Fibroblast of upper back skin (primary cell): Measurements from ENCODE around the gene TGM5.
A peak's percentile ranks its signal among the peaks of the same experiment; 100 is the strongest.
"Not testable (repeated sequence)": the region's sequence is repeated elsewhere in the genome, so short reads cannot be mapped to it uniquely, and the experiment has no call there.

Source experiments
- DNase-seq: peaks from one replicate; pipeline ENCODE4 v3.0.0-alpha.2; 2013

TGM5 gene

DNA sequence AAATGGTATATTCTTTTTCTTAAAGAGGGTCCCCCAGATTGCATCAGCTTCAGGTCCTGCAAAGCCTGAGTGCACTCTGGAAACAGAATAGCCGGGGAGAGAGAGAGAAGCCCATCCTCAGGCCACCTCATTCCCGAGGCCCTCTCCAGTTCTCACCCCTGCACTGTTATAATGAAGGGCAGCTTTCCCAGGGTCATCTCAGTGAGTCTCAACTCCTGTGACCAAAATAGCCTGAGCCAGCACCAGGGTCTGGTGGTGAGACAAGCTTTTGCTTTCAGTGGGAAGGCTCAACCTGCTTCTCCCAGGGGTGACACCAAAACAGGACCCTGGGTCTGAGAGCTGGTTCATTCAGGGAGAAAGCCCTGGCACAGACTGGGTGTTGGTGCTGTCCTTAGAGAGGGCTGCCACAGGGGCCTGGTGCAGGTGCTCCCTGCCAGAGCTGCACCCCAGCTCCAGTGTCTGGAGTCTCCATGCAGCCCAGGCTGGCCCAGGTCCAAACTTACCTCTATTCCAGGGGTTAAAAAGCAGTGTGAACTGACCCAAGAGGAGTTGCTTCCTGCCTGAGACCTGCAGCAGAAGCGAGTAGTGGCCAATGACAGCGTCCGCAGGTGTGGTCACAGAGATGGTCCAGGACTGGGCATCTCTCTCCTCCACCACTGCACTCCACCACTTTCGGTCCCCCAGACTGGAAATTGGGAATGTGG is 52.0 kb downstream of the TGM5 start:
- no peak for DNase-seq

DNA sequence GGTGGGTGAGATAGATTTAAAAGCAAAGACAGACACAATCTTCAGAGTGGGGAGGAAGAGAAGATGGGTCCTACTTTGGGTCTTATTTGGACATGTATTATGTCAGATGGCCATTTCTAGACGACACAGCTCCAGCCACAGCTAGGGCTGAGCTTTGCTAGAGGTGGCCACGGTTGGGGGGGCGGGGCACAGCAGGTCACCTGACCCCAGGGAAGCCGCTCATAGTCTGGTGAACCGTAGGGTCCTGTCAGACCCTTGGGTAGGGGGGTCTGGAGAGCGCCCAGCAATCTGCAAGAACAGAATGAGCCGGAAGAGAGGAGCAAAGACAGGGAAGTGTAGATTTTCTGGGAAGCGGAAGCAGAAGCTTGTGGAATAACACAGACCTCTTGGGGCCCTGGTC is 52.6 kb downstream of the TGM5 start:
- no peak for DNase-seq

DNA sequence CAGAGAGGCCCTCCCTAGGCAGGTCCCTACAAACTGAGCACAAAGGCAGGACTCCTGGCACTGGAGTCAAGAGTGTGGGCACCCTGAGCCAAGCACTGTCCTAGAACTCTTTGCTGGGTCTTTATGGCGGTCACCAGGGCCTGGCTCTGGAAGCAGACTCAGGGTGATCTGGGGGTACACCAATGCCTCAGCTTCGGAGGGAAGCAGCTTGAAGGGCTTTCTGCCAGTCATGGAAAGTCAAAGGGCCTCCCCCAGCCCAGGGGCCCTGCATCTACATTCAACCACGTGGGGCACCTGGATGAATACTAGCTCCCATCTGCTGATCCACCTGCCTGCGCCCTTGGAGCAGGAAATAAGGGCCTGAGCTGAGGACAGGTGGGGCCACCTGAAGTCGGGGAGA is 53.3 kb downstream of the TGM5 start:
- DNase-seq, result no peak

DNA sequence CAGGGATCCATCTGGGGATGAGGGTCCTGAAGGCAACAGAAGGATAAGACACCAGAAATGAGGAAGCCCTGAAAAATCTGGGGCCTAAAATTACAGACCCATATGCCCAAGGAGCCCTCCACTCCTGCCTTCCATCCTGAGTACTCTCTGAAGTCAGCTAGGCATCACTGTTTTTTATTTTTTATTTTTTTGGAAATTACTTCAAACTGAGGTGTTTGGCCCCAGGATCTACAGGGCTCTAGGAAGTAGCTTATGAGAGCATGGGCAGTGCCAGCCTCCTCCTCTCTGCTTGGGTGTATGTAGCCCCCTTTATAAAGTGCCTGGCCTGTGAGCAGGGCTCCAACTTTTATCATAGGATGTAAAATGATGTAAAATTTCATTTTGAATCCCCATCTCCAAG is 53.8 kb downstream of the TGM5 start:
- DNase-seq, result no peak

DNA sequence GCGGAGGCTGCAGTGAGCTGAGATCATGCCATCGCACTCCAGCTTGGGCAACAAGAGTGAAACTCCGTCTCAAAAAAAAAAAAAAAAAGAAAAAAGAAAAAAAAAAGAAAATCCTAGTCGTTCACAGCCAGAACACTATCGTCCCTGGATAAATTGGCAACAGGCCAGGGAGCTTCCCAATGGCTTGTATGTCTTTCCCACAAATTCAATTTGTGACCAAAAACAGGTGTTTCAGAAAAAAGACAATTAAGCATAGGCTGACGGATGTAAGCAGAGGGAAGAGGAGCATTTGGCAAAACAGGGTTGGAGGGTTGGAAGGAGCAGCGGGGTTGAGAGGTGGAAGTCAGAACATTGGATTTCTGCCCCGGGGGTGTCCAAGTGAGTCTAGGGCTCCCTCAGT is 54.4 kb downstream of the TGM5 start:
- DNase-seq, result no peak

DNA sequence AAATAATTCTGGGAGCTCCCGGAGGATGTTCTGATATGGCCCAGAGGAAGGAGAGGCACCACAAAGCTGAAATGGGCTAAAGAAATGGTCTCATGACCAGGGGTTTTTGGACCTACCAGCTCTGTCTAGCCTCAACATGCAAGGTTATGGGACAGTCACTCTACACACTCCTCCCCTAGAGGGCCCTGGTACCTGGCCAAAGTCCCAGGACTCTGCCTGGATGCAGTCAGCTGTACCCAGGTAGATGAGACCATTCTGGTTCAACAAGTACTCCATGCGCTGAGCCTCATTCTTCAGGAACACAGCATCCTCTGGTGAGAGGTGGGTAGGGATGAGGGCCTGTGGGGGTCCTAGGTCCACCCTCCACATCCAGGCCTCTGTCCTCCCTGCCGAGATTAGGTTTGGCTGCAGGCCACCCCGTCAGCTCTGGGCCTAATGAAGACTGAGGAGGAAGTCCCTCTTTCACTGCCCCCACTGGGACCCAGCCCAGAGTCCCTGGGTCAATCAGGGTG is 55.4 kb downstream of the TGM5 start:
- no peak for DNase-seq

DNA sequence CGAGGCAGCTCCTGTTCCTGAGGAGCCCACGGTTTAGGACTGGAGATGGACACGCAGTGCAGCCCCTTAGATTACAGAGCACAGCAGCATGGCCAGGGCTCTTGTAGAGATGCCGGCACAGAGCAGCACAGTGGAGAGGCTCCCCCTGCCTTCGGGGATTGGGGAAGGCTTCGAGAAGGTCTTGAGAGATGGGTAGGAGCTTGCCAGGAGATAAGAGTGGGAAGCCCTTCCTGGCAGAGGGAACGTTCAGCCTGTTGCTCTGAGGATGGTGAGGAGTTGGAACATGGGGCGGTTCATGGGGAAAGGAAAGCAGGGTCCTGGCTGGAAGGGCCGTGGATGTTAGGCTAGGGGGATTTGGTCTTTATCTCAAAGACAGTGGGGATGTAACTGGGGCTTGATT is 55.9 kb downstream of the TGM5 start:
- DNase-seq, result no peak

DNA sequence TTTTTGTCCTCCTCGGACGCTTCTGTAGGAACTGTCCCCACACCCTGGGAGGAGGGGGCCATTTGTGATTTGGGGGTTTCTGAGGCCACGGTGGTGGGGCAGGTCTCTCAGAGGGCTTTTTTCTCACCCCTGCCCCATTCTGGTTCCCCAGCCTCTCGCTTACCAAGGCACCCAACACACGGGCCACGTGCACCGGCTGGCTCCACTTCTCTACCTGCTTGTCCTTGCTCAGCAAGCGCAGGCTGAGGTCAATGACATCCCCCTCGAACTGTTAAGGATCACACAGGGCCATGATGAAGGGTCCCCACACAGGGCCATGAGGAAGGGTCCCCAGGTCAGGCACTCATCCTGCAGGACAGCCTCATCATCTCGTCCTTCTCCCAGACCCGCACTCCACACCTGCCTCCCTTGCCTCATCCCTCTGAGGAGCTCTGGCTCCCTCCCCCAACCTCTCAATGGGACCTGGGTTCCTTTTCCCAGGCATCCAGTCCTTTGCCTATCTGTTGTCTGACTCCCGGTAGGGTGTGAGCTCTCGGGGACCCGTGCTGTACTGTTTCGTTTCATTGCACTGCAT is 56.5 kb downstream of the TGM5 start:
- no peak for DNase-seq

DNA sequence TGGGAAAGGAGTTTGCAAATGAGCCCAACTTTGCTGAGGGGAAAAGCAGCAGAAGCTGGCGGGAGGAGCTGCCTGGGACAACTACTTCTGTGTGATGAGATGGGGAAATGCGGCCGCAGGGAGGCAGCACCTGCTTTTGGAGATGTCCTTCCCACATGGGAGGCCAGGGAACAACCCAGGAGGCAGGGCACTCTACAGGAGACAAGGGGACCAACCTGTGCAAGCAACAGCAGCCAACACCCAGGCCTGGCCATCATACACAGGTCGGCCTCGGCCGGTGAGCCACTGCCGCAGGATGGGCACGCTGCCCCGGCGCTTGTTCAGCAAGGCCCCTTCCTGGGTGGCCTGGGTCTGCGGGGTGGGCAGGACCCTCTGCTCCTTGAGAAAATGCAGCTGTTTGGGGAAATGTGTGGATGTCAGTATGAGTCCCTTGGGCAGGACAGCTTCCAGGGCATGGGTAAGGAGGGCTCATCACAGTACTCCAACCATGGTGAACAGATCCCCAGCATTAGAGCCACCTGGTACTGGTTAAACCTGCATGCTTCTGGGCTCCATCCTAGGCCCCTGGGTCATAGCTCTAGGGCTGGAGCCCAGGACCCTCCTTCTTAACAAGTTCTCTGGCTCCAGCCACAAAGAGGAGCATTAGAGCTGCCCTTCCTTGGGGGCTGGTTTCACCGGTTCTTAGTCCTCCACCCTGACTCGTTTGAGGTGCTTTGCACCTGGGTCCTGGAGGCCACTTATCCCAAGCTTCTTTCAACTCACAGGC is 57.5 kb downstream of the TGM5 start:
- no peak for DNase-seq

DNA sequence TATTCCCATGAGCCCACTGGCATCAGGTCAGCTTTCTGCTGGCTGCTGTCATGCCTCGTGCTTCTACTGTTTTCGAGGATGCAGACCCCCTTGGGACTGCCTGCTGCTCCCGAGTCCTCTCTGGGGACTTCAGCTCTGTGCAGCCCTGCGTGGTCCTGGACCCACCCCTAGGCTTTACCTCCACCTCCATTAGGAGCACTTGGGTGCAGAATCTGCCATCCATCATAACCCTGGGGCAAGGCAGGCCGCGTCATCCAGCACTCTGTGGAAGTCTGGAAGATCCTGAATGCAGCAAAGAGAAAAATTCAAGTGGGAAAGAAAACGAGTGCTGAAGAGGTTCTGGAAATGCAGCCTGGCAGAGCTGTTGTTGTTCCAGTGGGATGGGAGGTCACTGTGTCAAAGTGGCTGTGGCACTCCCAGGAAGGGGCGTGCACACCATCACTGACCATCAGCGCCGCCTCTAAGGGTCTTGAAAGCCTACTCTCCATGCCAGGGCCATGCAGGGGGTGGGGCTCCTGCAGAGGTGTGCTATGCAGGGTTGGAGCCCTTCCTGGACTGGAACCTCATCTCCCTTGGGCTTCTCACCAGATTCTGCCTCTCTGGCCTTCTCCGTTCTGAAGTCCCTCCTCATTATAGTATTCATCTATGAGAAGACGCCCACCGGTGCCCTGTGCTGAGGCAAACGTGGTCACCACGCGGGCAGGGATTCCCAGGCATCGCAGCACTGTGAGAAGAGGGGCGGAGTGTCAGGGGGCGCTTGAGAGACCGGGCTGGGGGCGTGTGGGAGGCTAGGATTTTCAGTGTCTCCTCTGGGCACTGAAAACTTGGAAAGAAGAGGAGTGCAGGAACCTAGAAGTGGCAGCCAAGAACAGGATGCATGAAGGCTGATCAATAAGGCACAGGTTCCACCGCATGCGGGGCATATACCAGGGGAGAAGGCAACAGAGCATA is 58.4 kb downstream of the TGM5 start:
- DNase-seq, result no peak

DNA sequence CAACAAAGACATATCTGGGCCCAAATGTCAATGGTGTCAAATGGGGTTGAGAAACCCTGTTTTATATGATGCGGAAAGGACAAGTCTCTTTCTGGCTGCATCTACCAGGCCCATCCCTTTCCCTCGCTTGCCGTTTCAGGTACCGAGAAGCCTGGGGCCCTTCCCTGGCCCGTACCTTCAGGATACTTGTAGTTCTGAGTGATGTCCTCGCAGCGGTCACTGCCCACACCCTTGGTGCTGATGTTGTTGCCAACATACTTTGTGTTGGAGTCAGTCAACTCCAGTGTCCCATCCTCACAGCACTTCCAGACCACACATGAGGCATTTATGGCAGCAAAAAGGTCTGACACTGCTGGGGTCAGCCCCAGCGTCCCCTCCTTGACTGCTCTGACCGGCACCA is 59.7 kb downstream of the TGM5 start:
- DNase-seq, result no peak

DNA sequence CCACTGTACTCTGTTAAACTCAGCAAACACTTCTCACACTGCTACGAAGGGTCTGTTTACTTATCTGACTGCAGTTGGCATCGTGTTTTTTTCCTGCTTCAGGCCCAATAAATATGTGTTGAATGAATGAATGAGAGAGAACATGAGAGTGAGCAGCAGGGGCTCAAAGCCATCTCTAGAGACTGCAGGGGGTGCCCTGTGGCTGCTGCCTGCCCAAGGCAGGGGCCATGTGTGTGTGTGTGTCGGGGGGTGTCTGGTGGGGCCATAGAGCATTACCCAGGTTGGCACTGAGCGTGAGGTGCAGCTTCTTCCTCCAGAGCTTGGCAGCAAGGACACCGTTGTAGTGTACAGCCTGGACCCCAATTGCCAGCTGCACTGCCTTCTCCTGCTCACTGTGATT is 60.7 kb downstream of the TGM5 start:
- DNase-seq, result no peak

DNA sequence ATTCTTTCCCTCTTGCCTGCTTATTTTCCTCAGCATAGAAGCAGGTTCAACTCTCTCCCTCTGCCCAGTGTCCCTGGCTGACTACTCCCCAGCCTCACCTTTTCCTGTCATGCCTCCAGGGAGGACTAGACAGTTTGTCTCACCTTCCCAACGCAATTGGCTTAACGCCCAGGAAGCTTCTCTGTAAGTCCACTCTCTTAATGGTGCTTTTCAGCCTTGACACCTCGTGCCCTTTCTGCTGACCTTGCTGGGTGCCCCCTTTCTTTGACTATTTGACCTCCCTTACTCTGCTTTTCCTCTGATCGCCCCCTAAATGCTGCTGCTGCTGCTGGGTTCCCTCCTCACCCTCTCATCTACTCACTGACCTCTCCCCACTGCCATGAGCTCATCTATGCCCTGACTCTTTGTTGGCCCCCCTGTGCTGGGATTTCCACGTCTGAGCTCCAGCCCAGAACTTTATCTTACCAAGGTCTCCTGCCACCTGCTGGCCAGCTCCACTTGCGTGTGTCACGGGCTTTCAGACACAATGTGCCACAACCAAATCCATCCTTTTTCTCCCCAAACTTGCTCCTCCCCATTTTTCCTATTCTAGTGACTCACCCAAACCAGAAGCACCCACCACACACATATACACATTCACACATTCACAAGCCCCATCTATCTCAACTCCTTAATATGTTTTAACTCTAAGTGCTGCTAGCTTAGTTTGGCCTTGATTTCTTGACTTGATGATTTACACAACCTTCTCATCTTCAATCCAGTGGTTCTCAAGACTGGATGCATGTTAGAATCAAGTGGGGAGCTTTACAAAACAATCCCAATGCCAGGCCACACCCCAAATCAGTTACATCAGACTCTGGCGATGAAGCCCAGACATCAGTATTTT is 62.5 kb downstream of the TGM5 start:
- peak; percentile 64 for DNase-seq

DNA sequence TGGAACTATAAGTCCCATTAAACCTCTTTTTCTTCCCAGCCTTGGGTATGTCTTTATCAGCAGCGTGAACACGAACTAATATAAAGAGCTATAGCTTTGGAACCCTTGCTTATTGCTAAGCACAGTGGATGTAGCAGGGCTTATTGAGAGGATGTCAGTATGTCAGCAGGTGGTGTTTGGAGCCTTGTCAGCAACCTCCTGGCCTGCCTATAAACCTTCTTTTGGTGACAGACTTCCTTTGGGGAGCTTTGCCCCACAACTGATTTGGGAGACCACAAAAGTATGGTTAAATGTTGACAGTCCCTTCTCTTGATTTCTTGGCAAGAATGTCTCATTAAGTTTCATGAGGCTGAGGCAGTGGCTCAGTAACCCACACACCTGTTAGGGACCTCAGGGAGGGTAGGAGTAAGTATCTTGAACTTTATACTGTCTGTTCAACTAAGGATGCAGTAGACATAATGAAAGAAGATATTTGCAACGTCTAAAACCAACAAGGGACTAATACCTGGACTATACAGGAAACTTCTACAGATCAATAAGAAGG is 66.7 kb downstream of the TGM5 start:
- no peak for DNase-seq

DNA sequence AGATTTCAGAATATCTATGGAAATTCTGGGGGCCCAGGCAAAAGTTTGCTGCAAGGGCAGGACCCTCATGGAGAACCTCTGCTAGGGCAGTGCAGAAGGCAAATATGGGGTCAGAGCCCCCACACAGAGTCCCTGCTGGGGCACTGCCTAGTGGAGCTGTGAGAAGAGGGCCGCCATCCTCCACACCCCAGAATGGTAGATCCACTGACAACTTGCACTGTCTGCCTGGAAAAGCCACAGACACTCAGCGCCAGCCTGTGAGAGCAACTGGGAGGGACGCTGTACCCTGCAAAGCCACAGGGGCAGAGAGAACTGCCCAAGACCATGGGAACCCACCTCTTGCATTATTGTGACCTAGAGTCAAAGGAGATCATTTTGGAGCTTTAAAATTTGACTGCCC is 67.7 kb downstream of the TGM5 start:
- DNase-seq, result no peak

DNA sequence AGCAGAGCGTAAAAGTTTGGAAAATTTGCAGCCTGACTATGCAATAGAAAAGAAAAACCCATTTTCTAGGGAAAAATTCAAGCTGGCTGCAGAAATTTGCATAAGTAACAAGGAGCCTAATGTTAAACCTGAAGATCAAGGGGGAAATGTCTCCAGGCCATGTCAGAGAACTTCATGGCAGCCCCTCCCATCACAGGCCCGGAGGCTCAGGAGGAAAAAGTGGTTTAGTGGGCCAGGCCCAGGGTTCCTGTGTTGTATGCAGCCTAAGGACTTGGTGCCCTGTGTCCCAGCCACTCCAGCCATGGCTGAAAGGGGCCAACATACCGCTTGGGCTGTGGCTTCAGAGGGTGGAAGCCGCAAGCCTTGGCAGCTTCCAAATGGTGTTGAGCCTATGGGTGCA is 68.2 kb downstream of the TGM5 start:
- not testable (repeated sequence) for DNase-seq

DNA sequence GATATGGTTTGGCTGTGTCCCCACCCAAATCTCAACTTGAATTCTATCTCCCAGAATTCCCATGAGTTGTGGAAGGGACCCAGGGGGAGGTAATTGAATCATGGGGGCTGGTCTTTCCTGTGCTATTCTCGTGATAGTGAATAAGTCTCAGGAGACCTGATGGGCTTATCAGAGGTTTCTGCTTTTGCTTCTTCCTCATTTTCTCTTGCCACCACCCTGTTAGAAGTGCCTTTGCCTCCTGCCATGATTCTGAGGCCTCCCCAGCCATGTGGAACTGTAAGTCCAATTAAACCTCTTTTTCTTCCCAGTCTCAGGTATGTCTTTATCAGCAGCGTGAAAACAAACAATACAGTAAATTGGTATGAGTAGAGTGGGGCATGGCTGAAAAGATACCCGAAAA is 69.0 kb downstream of the TGM5 start:
- not testable (repeated sequence) for DNase-seq

DNA sequence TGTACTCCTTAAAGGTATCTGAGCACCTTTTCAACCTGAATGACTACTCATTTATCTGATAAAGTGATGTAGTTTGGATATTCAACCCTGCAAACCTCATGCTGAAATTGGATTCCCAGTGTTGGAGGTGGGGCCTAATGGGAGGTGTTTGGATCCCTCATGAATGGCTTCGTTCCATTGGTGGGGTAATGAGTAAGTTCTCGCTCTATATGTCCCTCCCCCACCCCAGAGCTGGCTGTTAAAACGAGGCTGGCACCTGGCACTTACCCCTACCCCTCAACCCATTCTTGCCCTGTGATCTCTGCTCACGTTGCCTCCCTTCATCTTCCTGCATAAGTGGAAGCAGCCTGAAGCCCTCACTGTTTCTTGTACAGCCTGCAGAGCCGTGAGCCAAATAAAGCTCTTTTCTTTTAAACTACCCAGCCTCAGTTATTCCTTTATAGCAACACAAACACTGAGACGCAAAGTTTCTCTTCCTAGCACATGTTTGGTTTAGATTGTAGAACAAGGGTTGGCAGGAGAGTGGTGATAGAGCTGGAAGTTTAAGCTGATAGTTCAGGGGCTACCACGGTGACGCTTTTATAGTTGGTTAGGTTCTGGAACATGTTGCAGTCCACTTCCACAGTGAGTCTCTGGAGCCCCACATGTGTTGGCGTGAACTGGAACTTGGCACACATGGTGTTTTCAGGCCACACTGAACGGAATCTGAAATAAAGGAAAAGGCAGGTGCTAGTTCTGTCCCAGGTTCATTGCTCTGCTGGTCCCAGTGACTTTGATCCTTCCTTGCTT is 69.8 kb downstream of the TGM5 start:
- DNase-seq, result no peak

DNA sequence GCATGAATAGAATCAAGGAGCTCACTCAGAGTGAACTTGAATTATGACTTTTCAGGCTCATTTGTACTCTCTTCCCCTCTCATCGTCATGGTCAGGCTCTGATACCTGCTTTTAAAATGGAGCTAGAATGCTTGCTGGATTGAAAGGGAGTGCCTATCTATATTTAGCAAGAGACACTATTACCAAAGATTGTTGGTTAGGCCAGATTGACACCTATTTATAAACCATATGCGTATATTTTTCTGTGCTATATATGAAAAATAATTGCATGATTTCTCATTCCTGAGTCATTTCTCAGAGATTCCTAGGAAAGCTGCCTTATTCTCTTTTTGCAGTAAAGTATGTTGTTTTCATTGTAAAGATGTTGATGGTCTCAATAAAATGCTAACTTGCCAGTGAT is 71.9 kb downstream of the TGM5 start:
- peak; percentile 23 for DNase-seq

DNA sequence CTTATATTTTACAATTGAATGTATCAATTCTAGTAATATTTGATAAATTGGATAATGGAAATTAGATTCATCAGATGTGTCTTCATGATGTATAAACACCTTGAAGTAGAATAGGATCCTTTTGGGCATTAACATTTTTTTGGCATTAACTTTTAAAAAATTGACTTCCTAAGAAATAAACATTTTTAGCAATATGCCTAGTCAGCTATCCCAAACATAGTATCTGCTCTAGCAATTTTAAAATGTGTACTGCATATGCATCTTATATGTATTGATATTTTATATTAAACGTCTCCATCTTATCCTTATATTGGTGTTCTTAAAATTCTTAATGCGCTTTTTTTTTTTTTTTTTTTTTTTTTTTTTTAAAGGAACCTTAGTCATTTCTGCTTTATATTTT is 73.0 kb downstream of the TGM5 start:
- no peak for DNase-seq

DNA sequence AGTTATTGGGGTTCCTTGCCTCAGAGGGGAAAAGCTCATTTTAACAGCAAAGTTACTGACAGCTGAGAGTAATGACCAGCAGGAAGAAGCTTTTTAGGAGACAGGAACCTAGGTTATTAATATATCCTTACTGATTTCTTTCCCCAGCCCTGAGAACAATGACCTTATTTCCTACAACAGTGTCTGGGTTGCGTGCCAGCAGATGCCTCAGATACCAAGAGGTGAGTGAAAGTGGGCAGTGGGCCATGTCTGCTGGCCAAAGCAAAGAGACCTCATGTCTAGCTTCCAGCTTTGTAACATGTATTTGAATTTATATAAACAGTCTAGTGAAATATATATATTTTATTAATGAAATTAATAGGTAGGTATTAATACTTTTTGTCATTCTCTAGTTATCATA is 76.5 kb downstream of the TGM5 start:
- DNase-seq, result peak; percentile 34
